ENCODE data around the gene POLR1E. TPM values are rescaled to one million over a fixed set of nuclear protein-coding genes. Genes with fewer than 3 reads are reported as not detected.

The POLR1E gene
- total and polyA plus RNA-seq, 2 of the 8 experiments (the other 6 are each of a cell fraction or from before 2014, with no cell fraction given), result 16.0 to 40.0 TPM

DNA sequence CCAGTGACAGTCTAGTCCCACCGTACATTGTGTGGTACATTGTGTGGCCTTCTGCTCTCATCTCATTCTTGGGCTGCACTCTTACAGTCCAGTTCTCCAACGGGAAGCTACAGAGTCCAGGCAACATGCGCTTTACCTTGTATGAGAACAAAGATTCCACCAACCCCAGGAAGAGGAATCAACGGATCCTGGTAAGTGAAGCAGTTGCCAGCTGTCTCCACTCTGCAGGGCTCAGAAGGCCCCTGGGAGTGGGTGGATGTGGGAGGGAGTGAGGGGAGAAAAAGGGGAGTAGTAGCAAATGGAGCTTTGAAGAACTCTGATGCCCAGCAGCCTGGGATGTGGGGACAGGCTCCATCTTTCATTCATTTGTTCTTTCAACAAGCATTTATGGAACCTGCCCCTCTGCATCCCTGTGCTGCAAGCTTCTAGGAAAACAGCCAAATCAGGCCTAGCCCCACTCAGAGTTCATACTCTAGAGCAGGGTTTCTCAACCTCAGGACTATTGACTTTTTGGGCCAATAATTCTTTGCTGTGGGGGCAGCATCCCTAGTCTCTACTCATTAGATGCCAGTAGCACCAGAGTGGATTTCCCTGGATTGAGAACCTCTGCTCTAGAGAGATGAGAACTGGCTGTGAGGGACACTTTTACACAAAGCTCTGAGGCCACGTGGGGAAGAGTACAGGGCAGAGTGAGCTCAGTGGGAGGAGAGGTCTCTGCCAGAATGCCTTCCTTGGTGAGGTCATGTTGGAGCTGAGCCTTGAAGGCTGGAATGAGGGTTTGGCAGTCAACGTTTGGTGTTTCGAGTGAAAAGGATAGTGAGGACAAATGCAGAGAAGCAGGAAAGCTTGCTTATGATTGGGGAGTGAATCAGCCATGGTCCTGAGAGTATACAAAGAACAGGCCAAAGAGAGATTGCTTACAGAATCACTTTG, 1.1 kb downstream of the POLR1E start:
- no peak overlapping the region for H3K23ac ChIP-seq (ENCODE audit: insufficient read length)
- peak overlapping the region; percentile 3; the same call in 1 of the 2 replicates for H4K8ac ChIP-seq (ENCODE audit: extremely low read depth, insufficient read depth, low read length)
- no peak overlapping the region for H2BK120ac ChIP-seq (replicated peaks; ENCODE audit: low read depth, low read length)
- no peaks in the 10 kb centered on the region for H3K27me3 ChIP-seq (replicated peaks in 1 of 4; ENCODE audit: control insufficient read depth in 3 of 4, extremely low read depth in 1 of 4, insufficient read depth in 3 of 4, low read length in 3 of 4)
- no peaks in the 10 kb centered on the region for H3K9me3 ChIP-seq (ENCODE audit: insufficient read depth in 2 of 2, low read depth in 1 of 2, low read length in 1 of 2)
- no peak overlapping the region for H2AFZ ChIP-seq (ENCODE audit: low read length)
- no peak overlapping the region for H3K14ac ChIP-seq (ENCODE audit: insufficient read length)
- H3K4me1 ChIP-seq (replicated peaks in 1 of 4; ENCODE audit: control insufficient read depth in 3 of 4, insufficient read depth in 4 of 4, low read length in 3 of 4), result peaks cover 0 to 14% (median 6%) of the 10 kb centered on the region in 4 experiments; a peak in 5 of 7 replicates
- peak overlapping the region; percentile 94 to 99 for H3K4me2 ChIP-seq (ENCODE audit: insufficient read depth in 1 of 2, low read depth in 2 of 2, low read length in 2 of 2)
- no peak overlapping the region for H4K91ac ChIP-seq (replicated peaks; ENCODE audit: insufficient read length, low read length)
- peaks cover 0 to 5% of the 10 kb centered on the region in 2 experiments for H4K20me1 ChIP-seq (replicated peaks in 1 of 2; ENCODE audit: control insufficient read depth in 1 of 2, insufficient read depth in 2 of 2, low read length in 2 of 2)
- H3K9ac ChIP-seq (replicated peaks in 1 of 4; ENCODE audit: extremely low read depth in 1 of 4, low read depth in 3 of 4, low read length in 3 of 4), result peak overlapping the region in 3 of 4 experiments; percentile 38 to 77 (median 40); a peak in 4 of 7 replicates
- H3K36me3 ChIP-seq (ENCODE audit: control insufficient read depth in 2 of 4, insufficient read depth in 4 of 4, low read length in 3 of 4), result peaks cover 0 to 35% (median 16%) of the 10 kb centered on the region in 4 experiments; a peak in 7 of 8 replicates
- no peak overlapping the region for H2BK12ac ChIP-seq (ENCODE audit: low read depth, low read length)
- H3K4me3 ChIP-seq (ENCODE audit: extremely low read depth in 1 of 4, insufficient read depth in 2 of 4, low read depth in 3 of 4, low read length in 4 of 4), result peak overlapping the region; percentile 78 to 90 (median 79)
- H3K79me1 ChIP-seq (ENCODE audit: low read depth, low read length), result peaks cover 14% of the 10 kb centered on the region
- peak overlapping the region; percentile 40 for H3K56ac ChIP-seq (replicated peaks; ENCODE audit: insufficient read length, low read depth, low read length)
- H2BK5ac ChIP-seq (ENCODE audit: low read depth, low read length), result 0 out of 2 replicates have a peak overlapping the region, but pooled peaks have one; percentile 57
- ChIA-PET CTCF (ENCODE audit: partially characterized antibody) (interaction anchor here (0.6 to 7.9 kb wide), 2 partner anchors 24 to 1833 kb away, joined by 3 to 39 read pairs; no protein-coding TSS in a partner anchor), POLR2A (ENCODE audit: partially characterized antibody) (interaction anchor here (0.6 to 4.4 kb wide), 11 partner anchors 12 to 314 kb away, joined by 3 to 40 read pairs (median 6); partner anchors contain the start of genes DCAF10, EXOSC3, FBXO10 and TOMM5)
- DNase-seq (ENCODE audit: low read depth in 1 of 2, low spot score in 2 of 2) (no peak), FAIRE-seq (no peak)
- 63% methylated on average over 7 of the region's 7 CpGs; no CpG with 5 or more reads in 1 of the 2 experiments for WGBS, 2 experiments (ENCODE audit: extremely low coverage in 1 of 2, insufficient coverage in 1 of 2, insufficient read length in 1 of 2, insufficient replicate concordance in 2 of 2, low coverage in 1 of 2, low lambda C conversion rate in 2 of 2, missing lambda C conversion rate in 1 of 2)
- no peak overlapping the region for H4K5ac ChIP-seq (ENCODE audit: insufficient read length, low read depth, low read length)
- no peak overlapping the region for H3K18ac ChIP-seq (ENCODE audit: extremely low read depth, low read length)
- H3K4ac ChIP-seq (replicated peaks; ENCODE audit: insufficient read length, low read depth, low read length), result no peak overlapping the region
- H3K27ac ChIP-seq (ENCODE audit: low read depth, low read length), result no peak overlapping the region
- H2BK15ac ChIP-seq (ENCODE audit: low read length), result no peak overlapping the region
- no peak overlapping the region for H2BK20ac ChIP-seq (ENCODE audit: low read length)
- peaks cover 6% of the 10 kb centered on the region for H3K23me2 ChIP-seq (ENCODE audit: low read depth, low read length)
- peaks cover 4 to 21% of the 10 kb centered on the region in 2 experiments; a peak in 3 of 4 replicates for H3K79me2 ChIP-seq (ENCODE audit: control insufficient read depth in 1 of 2, insufficient read depth in 2 of 2, low read length in 2 of 2)
- H2AK5ac ChIP-seq (ENCODE audit: low read depth, low read length), result no peak overlapping the region
- no peak for TF ChIP-seq TCF12 (IDR thresholded peaks at IDR 0.05; ENCODE audit: low read depth, low read length)
- TF ChIP-seq POLR2A (IDR thresholded peaks at IDR 0.05; ENCODE audit: control extremely low read depth in 1 of 2, low read depth in 2 of 2, low read length in 2 of 2), result no peak
- TF ChIP-seq CTBP2 (IDR thresholded peaks at IDR 0.05; ENCODE audit: borderline replicate concordance, insufficient read depth, insufficient read length, low read length), result no peak
- no peak for TF ChIP-seq KDM5A (IDR thresholded peaks at IDR 0.05; ENCODE audit: low read length)
- TF ChIP-seq SIN3A (conservative IDR thresholded peaks at IDR 0.05 in 1 of 2, IDR thresholded peaks at IDR 0.05 in 1 of 2; ENCODE audit: low read depth in 1 of 2, low read length in 2 of 2), result no peak
- TF ChIP-seq MAFK (IDR thresholded peaks at IDR 0.05; ENCODE audit: low read depth, low read length), result no peak
- TF ChIP-seq, protein P1, sequence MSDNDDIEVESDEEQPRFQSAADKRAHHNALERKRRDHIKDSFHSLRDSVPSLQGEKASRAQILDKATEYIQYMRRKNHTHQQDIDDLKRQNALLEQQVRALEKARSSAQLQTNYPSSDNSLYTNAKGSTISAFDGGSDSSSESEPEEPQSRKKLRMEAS (IDR thresholded peaks at IDR 0.05), result no peak
- no peak for TF ChIP-seq RBBP5 (IDR thresholded peaks at IDR 0.05; ENCODE audit: borderline replicate concordance, low read depth, low read length)
- TF ChIP-seq SUZ12 (IDR thresholded peaks at IDR 0.05; ENCODE audit: low read length), result no peak
- no peak for TF ChIP-seq RAD21 (IDR thresholded peaks at IDR 0.05 in 1 of 2, conservative IDR thresholded peaks at IDR 0.05 in 1 of 2; ENCODE audit: low read depth in 2 of 2, low read length in 2 of 2)

Data from H1 (cell line).